GM21723 (cell line): ENCODE measurements around the gene WIZ.
"Not testable (repeated sequence)": the region's sequence is repeated elsewhere in the genome, so short reads cannot be mapped to it uniquely, and the experiment has no call there.

ENCODE experiments used
- ATAC-seq: cut with Tn5 transposase; IDR thresholded peaks from one replicate; pipeline ENCODE4 v1.9.1; 2021; ENCODE audit warnings: mild to moderate bottlenecking, moderate library complexity; ENCODE audit not compliant: unreplicated experiment

Gene WIZ, protein sequence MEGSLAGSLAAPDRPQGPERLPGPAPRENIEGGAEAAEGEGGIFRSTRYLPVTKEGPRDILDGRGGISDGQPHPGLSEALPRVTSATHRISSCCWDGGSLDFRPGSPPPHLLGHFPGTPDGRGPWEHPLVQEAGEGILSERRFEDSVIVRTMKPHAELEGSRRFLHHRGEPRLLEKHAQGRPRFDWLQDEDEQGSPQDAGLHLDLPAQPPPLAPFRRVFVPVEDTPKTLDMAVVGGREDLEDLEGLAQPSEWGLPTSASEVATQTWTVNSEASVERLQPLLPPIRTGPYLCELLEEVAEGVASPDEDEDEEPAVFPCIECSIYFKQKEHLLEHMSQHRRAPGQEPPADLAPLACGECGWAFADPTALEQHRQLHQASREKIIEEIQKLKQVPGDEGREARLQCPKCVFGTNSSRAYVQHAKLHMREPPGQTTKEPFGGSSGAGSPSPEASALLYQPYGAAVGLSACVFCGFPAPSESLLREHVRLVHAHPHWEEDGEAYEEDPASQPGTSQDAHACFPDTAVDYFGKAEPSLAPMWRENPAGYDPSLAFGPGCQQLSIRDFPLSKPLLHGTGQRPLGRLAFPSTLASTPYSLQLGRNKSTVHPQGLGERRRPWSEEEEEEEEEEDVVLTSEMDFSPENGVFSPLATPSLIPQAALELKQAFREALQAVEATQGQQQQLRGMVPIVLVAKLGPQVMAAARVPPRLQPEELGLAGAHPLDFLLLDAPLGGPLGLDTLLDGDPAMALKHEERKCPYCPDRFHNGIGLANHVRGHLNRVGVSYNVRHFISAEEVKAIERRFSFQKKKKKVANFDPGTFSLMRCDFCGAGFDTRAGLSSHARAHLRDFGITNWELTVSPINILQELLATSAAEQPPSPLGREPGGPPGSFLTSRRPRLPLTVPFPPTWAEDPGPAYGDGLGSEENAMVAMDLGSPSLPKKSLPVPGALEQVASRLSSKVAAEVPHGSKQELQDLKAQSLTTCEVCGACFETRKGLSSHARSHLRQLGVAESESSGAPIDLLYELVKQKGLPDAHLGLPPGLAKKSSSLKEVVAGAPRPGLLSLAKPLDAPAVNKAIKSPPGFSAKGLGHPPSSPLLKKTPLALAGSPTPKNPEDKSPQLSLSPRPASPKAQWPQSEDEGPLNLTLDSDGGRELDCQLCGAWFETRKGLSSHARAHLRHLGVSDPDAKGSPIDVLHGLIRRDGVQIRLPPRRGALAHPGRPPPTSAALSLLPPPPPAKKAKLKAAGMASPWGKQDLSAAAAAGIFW (N-terminal part only)

DNA sequence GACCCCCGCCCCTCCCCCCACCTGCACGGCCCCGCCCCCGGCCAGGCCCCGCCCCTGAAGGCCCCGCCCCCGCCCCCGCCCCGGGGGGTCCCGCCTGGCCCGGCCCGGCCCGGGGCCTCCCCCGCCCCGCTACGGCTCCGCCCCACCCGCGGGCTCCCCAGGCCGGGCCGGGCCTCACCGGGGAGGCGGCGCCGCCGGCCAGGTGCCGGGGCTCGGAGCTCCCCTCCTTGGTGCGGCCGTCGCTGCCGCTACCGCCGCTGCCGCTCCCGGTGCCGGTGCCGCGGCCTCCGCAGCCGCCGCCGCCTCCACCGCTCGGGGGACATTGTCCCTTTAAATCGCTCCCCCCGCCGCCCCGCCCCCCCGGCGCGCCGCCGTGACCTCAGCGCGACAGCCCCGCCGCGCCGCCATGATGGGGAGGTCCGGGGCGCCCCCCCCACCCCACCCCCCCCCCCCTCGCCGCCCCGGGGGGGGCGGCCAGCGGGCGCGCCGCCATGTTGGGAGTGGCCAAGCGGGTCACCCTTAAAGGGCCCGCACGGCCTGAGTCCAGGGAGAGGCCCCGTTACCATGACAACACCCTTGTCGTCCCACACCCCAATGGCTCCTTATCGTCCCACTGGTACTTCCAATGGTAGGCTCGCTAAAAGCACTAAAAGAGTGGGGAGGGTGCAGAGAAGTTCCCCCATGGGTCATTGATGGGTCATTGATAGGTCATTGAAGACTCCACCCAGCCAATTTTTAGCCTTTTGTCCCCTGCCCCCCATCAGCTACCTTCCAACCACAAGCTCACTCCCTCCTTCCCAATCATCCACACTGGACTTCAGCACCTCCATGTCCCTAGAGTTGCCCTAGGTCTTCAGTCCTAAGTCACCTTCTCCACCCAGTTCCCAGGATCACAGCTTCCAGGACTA, at the start of gene WIZ:
WIZ (minus strand) TSS at position 337 of the 908 bp plus-strand sequence. CDS start 1,649 bp downstream, outside the sequence.
- peak; percentile 42 for ATAC-seq

DNA sequence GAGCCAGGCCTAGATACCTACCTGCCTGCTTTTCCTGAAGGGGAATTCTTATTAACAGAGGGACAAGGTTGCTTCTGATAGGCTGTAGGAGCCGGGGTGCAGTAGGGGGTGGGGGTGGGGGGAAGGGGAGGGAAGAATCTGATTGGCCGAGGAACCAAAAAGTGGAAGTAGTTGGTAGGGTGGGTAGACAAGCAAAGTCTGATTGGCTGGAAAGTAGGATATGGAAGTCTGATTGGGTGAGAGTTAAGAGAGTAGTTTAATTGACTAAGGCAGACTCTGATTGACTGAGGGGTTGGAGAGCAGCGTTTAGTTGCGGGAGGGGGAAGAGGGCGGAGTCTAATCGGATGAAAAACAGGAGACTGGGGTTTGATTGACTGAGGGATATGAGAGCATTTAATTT, 49.2 kb upstream of the WIZ start:
- no peak for ATAC-seq

DNA sequence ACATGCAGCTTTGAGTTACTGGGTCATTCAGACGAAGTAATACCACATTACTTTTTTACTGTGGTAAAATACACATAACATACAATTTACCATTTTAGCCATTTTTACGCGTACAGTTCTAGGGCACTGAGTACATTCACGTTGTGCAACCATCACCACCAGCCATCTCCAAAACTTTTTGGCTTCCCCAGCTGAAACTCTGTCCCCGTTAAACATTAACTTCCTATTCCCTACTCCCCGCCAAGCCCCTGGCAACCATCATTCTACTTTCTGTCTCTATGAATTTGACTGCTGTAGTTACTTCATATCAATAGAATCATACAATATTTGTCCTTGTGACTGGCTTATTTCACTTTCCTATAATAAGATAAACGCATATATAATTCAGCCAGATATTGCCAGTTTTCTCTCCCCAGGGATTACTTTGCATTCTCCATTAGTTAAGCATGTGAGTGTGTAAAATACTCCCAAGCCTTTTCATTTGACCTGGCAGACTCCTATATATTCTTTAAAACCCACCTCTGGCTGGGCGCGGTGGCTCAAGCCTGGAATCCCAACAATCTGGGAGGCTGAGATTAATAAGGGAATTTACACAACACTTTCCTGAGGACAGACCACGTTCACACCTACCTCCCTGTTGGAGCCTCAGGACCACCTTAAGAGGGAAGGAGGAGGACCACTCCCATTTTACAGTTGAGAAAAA, 48.6 kb upstream of the WIZ start:
- ATAC-seq: no peak

DNA sequence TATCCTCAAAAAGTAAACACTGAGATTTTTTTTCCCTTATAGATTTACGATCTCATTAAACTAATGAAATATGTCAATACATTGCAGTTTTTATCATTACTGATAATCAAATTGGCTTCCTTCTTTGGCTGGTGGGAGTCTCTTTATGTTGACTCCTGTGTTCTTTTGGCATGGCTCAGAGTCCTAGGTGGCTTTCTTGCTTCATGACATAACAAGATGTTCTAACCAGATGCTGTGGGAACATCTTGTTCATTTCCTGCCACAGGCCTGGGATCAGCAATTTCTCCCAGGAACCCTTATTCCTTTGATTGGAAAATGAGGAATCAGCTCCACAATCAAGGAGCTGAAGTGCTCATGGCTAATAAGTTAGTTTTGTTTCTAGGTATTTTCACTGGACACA, 45.4 kb upstream of the WIZ start:
- no peak for ATAC-seq

DNA sequence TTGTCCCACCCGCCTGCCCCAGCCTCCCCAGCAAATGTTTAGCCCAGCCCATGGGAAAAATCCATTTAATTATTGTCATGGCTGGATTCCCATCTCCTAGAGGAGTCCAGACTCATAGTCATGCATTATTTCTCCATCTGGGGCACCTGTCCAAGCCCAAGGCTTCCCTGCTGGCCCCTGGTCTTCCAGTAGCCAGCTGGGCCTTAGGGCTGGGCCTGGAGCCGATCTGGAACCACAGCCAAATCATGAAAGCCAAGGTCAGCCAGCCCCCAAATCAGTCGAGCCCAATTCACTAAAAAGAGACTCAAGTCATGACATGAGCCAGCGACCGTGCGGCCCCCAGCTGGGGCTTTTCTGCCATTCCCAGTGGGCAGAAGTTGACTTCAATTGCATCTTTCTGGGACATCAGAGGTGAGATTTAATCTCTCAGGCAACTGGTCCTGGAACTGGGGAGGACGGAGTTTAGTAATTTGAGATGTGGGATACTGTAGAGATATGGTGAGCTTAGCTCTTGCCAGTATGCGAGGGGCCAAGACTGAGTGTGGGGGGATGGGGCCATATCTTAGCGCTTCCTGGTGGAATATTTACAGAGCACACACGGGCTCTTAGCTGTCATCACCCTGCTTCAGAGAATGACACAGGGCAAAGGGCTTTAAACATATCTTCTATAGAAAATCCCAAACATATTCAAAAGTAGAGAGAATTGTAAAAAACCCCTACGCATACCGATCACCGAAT, 38.9 kb upstream of the WIZ start:
- no peak for ATAC-seq

DNA sequence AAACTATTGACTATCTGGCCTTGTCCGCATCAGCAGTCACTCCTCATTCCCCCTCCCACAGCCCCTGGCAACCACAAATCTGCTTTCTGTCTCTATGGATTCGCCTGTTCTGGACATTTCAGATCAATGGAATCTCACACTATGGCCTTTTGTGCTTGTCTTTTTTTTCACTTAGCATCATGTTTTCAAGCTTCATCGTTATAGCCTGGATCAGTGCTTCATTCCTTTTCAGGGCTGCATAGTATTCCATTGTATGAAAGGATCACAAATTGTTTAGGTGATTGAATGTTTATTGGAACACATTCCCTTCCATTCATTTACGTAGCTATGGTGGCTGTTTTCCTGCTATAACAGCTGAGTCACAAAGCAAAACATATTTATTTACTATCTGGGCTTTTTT, 37.3 kb upstream of the WIZ start:
- no peak for ATAC-seq

DNA sequence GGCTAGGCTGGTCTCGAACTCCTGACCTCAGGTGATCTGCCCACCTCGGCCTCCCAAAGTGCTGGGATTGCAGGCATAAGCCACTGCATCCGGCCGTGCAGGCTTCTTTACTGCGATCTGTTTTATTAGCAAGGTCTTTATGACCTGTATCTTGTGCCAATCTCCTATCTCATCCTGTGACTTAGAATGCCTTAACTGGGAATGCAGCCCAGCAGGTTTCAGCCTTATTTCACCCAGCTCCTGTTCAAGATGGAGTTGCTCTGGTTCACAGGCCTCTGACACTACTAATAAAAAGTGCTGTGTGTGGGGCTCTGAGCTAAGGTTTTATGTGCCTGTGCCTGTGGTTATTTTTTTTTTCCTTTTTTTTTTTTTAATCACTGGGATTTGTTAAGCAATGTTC, 36.0 kb upstream of the WIZ start:
- not testable (repeated sequence) for ATAC-seq

DNA sequence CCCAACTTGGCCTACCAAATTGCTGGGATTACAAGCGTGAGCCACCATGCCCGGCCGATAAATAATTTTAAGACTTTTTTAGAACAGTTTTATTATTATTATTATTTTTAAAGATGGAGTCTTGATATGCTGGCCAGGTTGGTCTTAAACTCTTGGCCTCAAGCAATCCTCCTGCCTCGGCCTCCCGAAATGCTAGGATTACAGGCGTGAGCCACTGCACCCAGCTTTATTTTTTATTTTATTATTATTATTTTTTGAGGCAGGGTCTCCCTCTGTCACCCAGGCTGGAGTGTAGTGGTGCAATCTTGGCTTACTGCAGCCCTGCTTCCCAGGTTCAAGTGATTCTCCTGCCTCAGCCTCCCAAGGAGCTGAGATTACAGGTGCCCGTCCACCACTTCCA, 31.2 kb upstream of the WIZ start:
- not testable (repeated sequence) for ATAC-seq

DNA sequence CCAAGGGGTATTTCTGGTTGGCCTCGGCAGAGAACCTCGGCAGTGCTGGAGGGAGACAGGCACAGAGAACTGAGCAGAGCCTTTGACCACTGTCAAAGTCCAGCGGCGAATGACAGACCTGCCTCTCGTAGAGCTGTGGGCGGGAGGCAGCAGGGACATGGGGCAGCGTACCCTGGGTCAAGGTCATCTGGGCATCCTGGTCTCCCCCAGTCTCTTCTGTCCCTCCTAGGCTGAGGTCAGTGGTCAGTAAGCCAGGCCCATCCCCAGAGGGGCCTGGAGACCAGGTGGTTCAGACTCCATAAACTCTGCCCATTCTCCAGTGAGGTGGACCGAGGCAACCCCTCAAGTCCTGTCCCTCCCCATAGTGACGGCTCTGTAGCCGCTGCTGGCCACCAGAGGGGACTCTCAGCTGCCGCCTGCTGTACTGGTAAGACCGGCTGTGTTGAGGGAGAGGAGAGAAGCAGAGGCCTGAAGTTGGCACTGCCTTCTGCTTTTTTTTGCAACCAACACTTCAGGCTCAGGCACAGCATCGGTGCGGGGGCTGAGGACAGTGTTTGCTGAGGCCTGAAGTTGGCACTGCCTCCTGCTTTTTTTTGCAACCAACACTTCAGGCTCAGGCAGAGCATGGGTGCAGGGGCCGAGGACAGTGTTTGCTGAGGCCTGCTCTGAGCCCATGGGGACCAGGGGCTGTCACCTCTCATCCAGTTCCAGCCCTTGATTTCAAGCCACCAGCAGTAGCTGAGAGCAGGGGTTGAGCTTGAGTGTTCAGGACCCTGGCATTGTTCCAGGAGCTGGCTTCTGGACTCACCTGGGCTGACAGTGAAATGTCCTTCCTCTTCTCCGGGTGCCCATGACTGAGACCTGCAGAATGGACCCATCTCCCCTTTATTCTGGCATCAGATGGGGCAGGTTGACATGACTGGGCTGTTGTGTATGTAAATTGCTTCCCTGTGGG, 29.9 kb upstream of the WIZ start, which contains the start of gene PGLYRP2:
PGLYRP2 (minus strand) TSS at position 111 of the 955 bp plus-strand sequence. CDS start 130 bp downstream, outside the sequence.
- ATAC-seq: no peak

DNA sequence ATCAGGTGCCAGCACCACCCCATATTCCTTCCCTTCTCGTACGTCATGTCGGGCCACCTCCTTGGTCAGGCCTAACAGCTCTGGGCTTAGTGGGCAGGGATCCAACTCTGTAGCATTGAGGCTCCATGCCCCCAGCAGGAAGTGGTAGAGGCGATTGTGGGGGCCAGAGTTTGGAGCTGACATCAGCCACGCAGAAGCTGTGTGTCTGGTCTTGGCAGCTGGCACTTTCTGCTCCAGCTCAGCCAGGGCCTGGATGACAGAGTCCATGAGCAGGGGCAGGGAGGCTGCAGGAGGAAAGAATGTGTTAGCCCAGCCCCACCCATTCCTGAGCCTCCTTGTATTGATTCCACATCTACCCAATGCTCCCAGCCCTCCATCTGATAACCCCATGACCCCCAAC, 26.6 kb upstream of the WIZ start:
- no peak for ATAC-seq

DNA sequence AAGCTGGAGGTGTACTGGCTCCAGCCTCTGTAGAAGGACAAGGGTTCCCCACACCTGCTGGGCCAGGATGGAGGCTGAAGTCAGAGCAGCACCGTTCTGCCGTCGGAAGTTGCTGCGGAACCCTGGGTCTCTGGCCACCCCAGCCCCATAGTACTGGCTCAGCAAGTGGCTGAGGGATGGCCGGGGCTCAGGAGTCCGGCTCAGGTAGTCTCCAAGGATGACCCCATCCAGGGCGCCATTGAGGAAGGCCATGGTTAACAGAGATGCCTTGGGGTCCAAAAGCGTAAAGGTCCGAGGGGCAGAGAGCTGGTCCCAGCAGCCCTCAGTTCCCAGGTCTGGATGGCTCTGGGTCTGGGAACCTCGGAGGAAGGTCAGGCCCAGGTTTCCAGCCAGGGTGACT, 25.9 kb upstream of the WIZ start:
- no peak for ATAC-seq

DNA sequence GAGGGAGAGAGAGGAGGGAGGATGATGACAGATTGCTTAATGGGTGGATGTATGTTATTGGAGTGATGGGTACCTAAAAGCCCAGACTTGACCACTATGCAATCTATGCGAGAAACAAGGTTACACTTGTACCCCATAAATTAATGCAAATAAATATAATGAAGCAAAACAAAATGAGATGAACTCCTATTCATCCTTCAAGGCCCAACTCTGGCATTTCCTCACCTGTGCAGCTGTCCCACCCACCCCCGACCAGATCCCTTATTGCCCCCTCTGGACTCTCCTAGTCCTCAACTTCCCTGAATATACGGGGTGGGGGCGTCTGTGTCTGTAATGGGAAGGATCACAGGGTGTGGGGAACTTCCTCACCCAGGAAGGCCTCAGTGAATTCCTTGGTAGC, 25.4 kb upstream of the WIZ start:
- ATAC-seq: no peak

DNA sequence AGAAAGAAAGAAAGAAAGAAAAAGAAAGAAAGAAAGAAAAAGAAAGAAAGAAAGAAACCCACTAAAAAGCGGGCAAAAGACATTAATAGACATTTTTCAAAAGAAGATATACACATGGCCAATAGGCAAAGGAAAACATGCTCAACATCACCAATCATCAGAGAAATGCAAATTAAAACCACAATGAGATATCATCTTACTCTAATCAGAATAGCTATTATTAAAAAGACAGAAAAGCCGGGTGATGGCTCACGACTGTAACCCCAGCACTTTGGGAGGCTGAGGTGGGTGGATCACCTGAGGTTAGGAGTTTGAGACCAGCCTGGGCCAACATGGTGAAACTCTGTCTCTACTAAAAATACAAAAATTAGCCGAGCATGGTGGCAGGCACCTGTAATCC, 24.1 kb upstream of the WIZ start:
- ATAC-seq: not testable (repeated sequence)

DNA sequence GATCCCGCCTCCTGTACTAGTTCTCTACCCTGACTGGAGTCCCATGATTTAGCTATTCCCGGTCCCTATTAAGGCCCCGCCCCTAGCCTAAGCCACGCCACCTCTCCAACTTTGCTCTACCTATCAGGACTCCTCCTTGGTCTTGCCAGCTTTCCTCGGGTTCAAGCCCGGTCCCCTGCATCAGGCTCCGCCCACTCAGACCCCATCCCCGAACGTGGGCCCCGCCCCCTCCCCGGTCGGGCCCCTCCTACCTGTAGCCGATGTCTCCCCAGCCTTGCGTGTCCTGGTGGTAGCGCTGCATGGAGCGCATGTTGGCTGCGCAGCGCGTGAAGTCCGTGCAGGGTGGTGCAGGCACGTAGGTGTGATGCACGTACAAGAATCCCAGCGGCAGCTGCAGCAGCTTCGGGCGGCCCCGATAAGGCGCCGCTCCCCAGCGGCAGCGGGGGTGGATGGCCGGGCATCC, 21.9 kb upstream of the WIZ start:
- no peak for ATAC-seq

DNA sequence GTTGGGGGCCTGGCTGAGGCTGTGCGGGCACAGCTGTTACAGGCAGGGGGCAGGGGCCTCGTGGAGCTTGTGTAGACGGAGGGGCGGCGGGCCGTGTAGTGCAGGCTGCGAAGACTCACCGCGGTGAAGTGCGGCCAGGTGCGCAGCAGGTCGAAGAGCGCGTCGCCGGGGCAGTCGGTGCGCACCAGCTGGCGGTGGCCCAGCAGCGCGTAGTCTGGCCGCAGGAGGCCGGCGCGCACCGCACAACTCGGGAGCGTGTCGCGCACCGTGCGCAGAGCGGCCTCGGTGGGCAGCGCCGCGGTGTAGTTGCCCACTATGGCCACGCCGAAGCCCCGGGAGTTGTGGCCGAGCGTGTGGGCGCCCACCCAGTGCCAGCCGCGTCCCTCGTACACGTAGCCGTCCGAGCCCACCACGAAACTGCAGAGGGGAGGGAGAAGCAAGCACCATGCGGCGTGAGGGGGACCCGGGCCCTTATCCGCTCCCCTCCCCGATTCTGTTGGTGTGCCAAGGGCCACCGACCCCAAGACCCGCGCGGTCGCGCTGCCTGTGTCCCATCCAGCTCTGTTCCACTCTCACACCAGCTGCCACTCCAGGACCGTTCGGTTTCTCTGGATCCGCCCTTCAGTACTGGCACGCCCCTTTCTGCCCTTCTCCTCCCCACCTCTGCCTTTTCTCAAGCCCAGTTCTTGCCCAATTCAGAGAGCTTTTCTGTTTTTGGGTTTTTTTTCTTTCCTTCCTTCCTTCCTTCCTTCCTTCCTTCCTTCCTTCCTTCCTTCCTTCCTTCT, 19.9 kb upstream of the WIZ start:
- ATAC-seq: no peak

DNA sequence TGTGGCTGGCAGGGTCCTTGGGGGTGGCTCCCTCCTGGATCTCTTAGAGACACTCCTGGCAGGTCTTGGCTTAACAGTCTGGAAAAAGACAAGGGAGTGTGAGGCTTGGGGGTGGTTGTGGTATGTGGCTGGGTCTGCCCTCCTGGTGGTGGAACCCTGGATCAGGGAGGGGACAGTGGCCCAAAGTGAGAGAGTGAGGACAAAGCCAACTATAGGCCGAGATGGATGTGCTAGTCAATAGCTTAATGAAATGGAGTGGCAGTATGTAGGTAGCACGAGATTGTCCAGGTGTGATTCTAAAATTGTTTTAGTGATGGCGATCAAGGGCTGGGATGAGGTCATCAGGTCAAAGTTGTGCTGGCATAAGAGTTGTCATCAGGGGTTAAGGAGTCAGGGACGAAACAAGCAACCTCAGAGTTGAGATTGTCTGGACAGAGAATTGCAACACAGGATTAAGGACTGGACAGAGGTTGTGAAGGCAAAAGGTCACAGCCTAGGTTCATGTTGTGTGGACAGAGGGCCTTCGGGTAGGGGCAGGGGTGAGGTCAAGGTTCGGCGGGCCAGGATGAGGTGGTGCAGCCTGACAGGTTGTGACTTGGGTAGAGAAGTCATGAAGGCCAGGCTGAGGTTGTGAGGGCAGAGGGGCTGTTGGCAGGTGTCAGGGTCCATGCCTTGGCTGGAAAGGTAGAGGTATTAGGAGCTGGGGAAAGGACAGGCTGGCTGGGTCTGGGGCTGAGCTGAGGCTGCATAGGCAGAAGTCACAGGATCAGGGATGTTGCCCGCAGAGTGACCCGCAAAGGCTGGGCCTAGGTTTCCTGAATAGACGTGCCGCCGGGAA, 19.1 kb upstream of the WIZ start:
- ATAC-seq: no peak
